ENCODE results near the gene CACNA2D1.

DNA sequence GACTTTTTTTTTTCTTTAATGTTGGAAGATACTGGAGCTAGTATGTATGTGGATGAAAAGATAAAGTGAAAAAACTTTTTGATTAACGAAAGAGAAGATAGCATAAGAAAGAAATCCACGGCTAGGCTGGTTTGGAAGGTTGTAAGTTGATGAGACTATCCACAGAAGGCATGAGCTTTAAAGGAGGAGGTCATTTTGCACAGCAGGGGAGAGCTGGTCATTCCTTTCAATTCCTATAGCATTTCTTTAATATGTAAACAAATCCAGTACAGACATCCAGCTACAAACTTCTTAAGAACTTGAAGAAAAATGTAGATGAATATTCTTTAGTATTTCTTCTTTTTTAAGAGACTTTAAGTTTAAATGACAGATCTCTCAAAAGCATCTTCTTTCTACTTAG, 281.3 kb downstream of the CACNA2D1 start:
- TF ChIP-seq POLR2AphosphoS5 (IDR thresholded peaks at IDR 0.05; ENCODE audit: low read depth, low read length) = no peak
- TF ChIP-seq SIN3A (IDR thresholded peaks at IDR 0.05; ENCODE audit: borderline replicate concordance, insufficient read depth, low read length) = no peak
- TF ChIP-seq TAF1 (IDR thresholded peaks at IDR 0.05; ENCODE audit: borderline replicate concordance, insufficient read depth, low read length) = no peak
- TF ChIP-seq, protein P1, sequence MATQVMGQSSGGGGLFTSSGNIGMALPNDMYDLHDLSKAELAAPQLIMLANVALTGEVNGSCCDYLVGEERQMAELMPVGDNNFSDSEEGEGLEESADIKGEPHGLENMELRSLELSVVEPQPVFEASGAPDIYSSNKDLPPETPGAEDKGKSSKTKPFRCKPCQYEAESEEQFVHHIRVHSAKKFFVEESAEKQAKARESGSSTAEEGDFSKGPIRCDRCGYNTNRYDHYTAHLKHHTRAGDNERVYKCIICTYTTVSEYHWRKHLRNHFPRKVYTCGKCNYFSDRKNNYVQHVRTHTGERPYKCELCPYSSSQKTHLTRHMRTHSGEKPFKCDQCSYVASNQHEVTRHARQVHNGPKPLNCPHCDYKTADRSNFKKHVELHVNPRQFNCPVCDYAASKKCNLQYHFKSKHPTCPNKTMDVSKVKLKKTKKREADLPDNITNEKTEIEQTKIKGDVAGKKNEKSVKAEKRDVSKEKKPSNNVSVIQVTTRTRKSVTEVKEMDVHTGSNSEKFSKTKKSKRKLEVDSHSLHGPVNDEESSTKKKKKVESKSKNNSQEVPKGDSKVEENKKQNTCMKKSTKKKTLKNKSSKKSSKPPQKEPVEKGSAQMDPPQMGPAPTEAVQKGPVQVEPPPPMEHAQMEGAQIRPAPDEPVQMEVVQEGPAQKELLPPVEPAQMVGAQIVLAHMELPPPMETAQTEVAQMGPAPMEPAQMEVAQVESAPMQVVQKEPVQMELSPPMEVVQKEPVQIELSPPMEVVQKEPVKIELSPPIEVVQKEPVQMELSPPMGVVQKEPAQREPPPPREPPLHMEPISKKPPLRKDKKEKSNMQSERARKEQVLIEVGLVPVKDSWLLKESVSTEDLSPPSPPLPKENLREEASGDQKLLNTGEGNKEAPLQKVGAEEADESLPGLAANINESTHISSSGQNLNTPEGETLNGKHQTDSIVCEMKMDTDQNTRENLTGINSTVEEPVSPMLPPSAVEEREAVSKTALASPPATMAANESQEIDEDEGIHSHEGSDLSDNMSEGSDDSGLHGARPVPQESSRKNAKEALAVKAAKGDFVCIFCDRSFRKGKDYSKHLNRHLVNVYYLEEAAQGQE (IDR thresholded peaks at IDR 0.05; ENCODE audit: insufficient read depth in 1 of 2, low read depth in 2 of 2, low read length in 2 of 2) = no peak
- no peak for TF ChIP-seq FOXP2 (optimal IDR thresholded peaks at IDR 0.05; ENCODE audit: borderline replicate concordance, extremely low read depth, extremely low read length, insufficient read depth)
